ENCODE data around the gene PRSS57. TPM values are rescaled to one million over a fixed set of nuclear protein-coding genes. Genes with fewer than 3 reads are reported as not detected.
"Not testable (repeated sequence)": the region's sequence is repeated elsewhere in the genome, so short reads cannot be mapped to it uniquely, and the experiment has no call there.

Gene PRSS57
- total RNA-seq, 8 experiments from 2014 or later = 0.11 to 0.90 (median 0.47) TPM; not detected in 4

GRCh38 chr19:704447-704741 is 9.1 kb upstream of the PRSS57 start:
- Histone ChIP-seq H3K4me1 (replicated peaks in 1 of 2) (peaks cover 2 to 3% of the 10 kb centered on the region in 2 donors), H3K4me3 (peak overlapping the region in 2 of 5 donors; percentile 7 to 17), H3K27ac (no peak overlapping the region)
- in situ Hi-C loops (cut with MboI; ENCODE audit: low pct_unique_long_range_greater_than_20kb in 2 of 9, low sequenced_read_pairs in 9 of 9, unreplicated experiment in 9 of 9) = no loop called here
- 0 to 100% (median 31%) methylated on average over 1 to 10 of the region's 14 CpGs; no CpG with 5 or more reads in 4 of the 10 experiments for WGBS, 10 experiments
- no peak for ATAC-seq (replicated peaks in 6 of 8)

GRCh38 chr19:703651-704446 is 8.6 kb upstream of the PRSS57 start:
- peak; percentile 60 to 93 (median 84) for ATAC-seq (replicated peaks in 6 of 8)
- peak overlapping the region in 1 of 2 donors; percentile 78 for H3K27ac ChIP-seq
- H3K4me3 ChIP-seq = peak overlapping the region in 3 of 5 donors; percentile 9 to 41 (median 32)

GRCh38 chr19:703329-703650 is 8.0 kb upstream of the PRSS57 start:
- in situ Hi-C loops (cut with MboI; ENCODE audit: low pct_unique_long_range_greater_than_20kb in 2 of 9, low sequenced_read_pairs in 9 of 9, unreplicated experiment in 9 of 9) = no loop called here
- peak overlapping the region in 3 of 5 donors; percentile 9 to 41 (median 32) for H3K4me3 ChIP-seq
- 71% methylated on average over 1 of the region's 4 CpGs; no CpG with 5 or more reads in 9 of the 10 experiments for WGBS, 10 experiments
- peak in 3 of 8 experiments; percentile 4 to 29 (median 19) for ATAC-seq (replicated peaks in 6 of 8)
- H3K4me1 ChIP-seq (replicated peaks in 1 of 2) = peaks cover 2 to 3% of the 10 kb centered on the region in 2 donors
- peak overlapping the region in 1 of 2 donors; percentile 78 for H3K27ac ChIP-seq

More at GRCh38 chr19:703651-704446, 8.6 kb upstream of the PRSS57 start:
- in situ Hi-C loops (cut with MboI; ENCODE audit: low pct_unique_long_range_greater_than_20kb in 2 of 9, low sequenced_read_pairs in 9 of 9, unreplicated experiment in 9 of 9) = no loop called here
- H3K4me1 ChIP-seq (replicated peaks in 1 of 2) = peaks cover 2 to 3% of the 10 kb centered on the region in 2 donors
- no CpG with 5 or more reads among the region's 50 CpGs for WGBS, 10 experiments

- 40 to 100% (median 75%) methylated on average over 1 to 6 of the region's 6 CpGs; no CpG with 5 or more reads in 4 of the 10 experiments for WGBS, 10 experiments
- H3K4me3 ChIP-seq = peak overlapping the region in 1 of 5 donors; percentile 41
- ATAC-seq (replicated peaks in 6 of 8); in situ Hi-C loops (cut with MboI; ENCODE audit: low pct_unique_long_range_greater_than_20kb in 2 of 9, low sequenced_read_pairs in 9 of 9, unreplicated experiment in 9 of 9); H3K4me1 ChIP-seq (replicated peaks in 1 of 2); H3K27ac ChIP-seq: not testable (repeated sequence)
These were observed 7.6 kb upstream of the PRSS57 start for GRCh38 chr19:702847-703246.

GRCh38 chr19:699885-700284 is 4.6 kb upstream of the PRSS57 start:
- in situ Hi-C loops (cut with MboI; ENCODE audit: low pct_unique_long_range_greater_than_20kb in 2 of 9, low sequenced_read_pairs in 9 of 9, unreplicated experiment in 9 of 9); H3K4me1 ChIP-seq (replicated peaks in 1 of 2); H3K4me3 ChIP-seq; H3K27ac ChIP-seq; ATAC-seq (replicated peaks in 6 of 8): not testable (repeated sequence)
- 50% methylated on average over 1 of the region's 14 CpGs; no CpG with 5 or more reads in 9 of the 10 experiments for WGBS, 10 experiments

GRCh38 chr19:698529-698928 is 3.3 kb upstream of the PRSS57 start:
- H3K27ac ChIP-seq; ATAC-seq (replicated peaks in 6 of 8); H3K4me1 ChIP-seq (replicated peaks in 1 of 2); in situ Hi-C loops (cut with MboI; ENCODE audit: low pct_unique_long_range_greater_than_20kb in 2 of 9, low sequenced_read_pairs in 9 of 9, unreplicated experiment in 9 of 9); H3K4me3 ChIP-seq: not testable (repeated sequence)
- WGBS, 10 experiments = 82 to 88% (median 86%) methylated on average over 2 to 8 of the region's 15 CpGs; no CpG with 5 or more reads in 7 of the 10 experiments

- Histone ChIP-seq H3K27ac (no peak overlapping the region), H3K4me3 (no peak overlapping the region), H3K4me1 (replicated peaks in 1 of 2) (peaks cover 4 to 6% of the 10 kb centered on the region in 2 donors)
- in situ Hi-C loops (cut with MboI; ENCODE audit: low pct_unique_long_range_greater_than_20kb in 2 of 9, low sequenced_read_pairs in 9 of 9, unreplicated experiment in 9 of 9) = no loop called here
- peak in 4 of 8 experiments; percentile 12 to 35 (median 29) for ATAC-seq (replicated peaks in 6 of 8)
- 68 to 100% (median 90%) methylated on average over 1 to 8 of the region's 41 CpGs; no CpG with 5 or more reads in 7 of the 10 experiments for WGBS, 10 experiments
These were observed 536 bp downstream of the PRSS57 start for GRCh38 chr19:694481-695351.

GRCh38 chr19:690203-690602 is 5.0 kb downstream of the PRSS57 start:
- peak in 1 of 8 experiments; percentile 9 for ATAC-seq (replicated peaks in 6 of 8)
- H3K4me1 ChIP-seq (replicated peaks in 1 of 2) = peaks cover 2% of the 10 kb centered on the region in 2 donors
- in situ Hi-C loops (cut with MboI; ENCODE audit: low pct_unique_long_range_greater_than_20kb in 2 of 9, low sequenced_read_pairs in 9 of 9, unreplicated experiment in 9 of 9) = no loop called here
- H3K4me3 ChIP-seq = no peak overlapping the region
- no peak overlapping the region for H3K27ac ChIP-seq
- 68 to 93% (median 81%) methylated on average over 1 to 7 of the region's 18 CpGs; no CpG with 5 or more reads in 6 of the 10 experiments for WGBS, 10 experiments

GRCh38 chr19:688992-689391 is 6.3 kb downstream of the PRSS57 start:
- Histone ChIP-seq H3K27ac (no peak overlapping the region), H3K4me1 (replicated peaks in 1 of 2) (no peaks in the 10 kb centered on the region), H3K4me3 (no peak overlapping the region)
- WGBS, 10 experiments = 94% methylated on average over 9 of the region's 17 CpGs; no CpG with 5 or more reads in 9 of the 10 experiments
- no peak for ATAC-seq (replicated peaks in 6 of 8)
- in situ Hi-C loops (cut with MboI; ENCODE audit: low pct_unique_long_range_greater_than_20kb in 2 of 9, low sequenced_read_pairs in 9 of 9, unreplicated experiment in 9 of 9) = no loop called here

GRCh38 chr19:688214-688613 is 7.0 kb downstream of the PRSS57 start:
- no peak overlapping the region for H3K27ac ChIP-seq
- no peaks in the 10 kb centered on the region for H3K4me1 ChIP-seq (replicated peaks in 1 of 2)
- 3 to 96% (median 76%) methylated on average over 1 to 10 of the region's 15 CpGs; no CpG with 5 or more reads in 2 of the 10 experiments for WGBS, 10 experiments
- in situ Hi-C loops (cut with MboI; ENCODE audit: low pct_unique_long_range_greater_than_20kb in 2 of 9, low sequenced_read_pairs in 9 of 9, unreplicated experiment in 9 of 9) = no loop called here
- H3K4me3 ChIP-seq = no peak overlapping the region
- ATAC-seq (replicated peaks in 6 of 8) = peak in 1 of 8 experiments; percentile 6

GRCh38 chr19:687569-688166 is 7.6 kb downstream of the PRSS57 start:
- WGBS, 10 experiments = 73 to 100% (median 89%) methylated on average over 1 to 10 of the region's 11 CpGs; no CpG with 5 or more reads in 3 of the 10 experiments
- ATAC-seq (replicated peaks in 6 of 8) = no peak
- in situ Hi-C loops (cut with MboI; ENCODE audit: low pct_unique_long_range_greater_than_20kb in 2 of 9, low sequenced_read_pairs in 9 of 9, unreplicated experiment in 9 of 9) = no loop called here
- Histone ChIP-seq H3K27ac (no peak overlapping the region), H3K4me3 (no peak overlapping the region), H3K4me1 (replicated peaks in 1 of 2) (no peaks in the 10 kb centered on the region)

- no peak overlapping the region for H3K27ac ChIP-seq
- no peak overlapping the region for H3K4me3 ChIP-seq
- in situ Hi-C loops (cut with MboI; ENCODE audit: low pct_unique_long_range_greater_than_20kb in 2 of 9, low sequenced_read_pairs in 9 of 9, unreplicated experiment in 9 of 9) = no loop called here
- no peaks in the 10 kb centered on the region for H3K4me1 ChIP-seq (replicated peaks in 1 of 2)
- 0 to 75% (median 53%) methylated on average over 1 to 5 of the region's 17 CpGs; no CpG with 5 or more reads in 2 of the 10 experiments for WGBS, 10 experiments
- no peak for ATAC-seq (replicated peaks in 6 of 8)
These were observed 8.5 kb downstream of the PRSS57 start for GRCh38 chr19:686589-687297.

Data from motor neuron (in vitro differentiated cells).